Measurements from ENCODE around the gene PBX1.

Gene PBX1

DNA sequence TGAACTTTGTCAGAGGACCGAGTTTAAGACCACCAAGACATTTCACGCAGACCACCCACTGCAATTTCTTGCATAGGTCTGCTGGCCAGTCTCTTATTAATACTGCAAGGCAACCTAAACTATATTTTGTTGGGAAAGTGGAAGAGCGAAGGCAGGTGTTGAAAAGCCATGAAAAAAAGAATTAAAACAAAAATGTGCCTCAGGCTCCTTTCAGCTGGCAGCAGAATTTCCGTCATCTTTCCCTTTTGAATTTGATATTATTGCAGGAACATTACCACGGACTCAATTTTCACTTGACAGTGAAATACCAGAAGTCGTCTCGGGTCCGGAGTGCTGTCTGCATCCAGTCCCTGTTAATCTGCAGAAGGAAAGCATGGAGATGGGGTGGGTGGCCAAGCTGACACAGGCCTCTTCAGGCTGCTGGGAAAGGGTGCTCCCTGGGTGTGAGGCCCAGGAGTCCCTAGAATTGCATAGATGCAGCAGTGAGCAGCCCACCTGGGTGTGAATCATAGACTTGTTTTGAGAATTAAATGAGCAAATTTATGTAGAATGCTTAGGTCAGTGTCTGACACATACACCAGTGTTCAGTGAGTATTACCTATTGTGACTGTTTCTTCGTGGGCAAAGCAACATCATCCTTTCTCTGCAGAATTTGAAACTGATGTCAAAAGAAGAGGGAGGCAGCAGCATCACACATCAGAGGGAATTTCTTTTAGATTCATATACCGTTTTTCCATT lies 150.7 kb downstream of the PBX1 start:
- no peak for FAIRE-seq
- no peak for TF ChIP-seq PAX5 (IDR thresholded peaks at IDR 0.05; ENCODE audit: insufficient read depth, low read length, severe bottlenecking)
- TF ChIP-seq TAF1 (IDR thresholded peaks at IDR 0.05; ENCODE audit: low read depth, low read length) = no peak
- no peak for TF ChIP-seq POLR2A (IDR thresholded peaks at IDR 0.05; ENCODE audit: low read depth, low read length)
- no peak for TF ChIP-seq POU2F2 (IDR thresholded peaks at IDR 0.05; ENCODE audit: low read depth, low read length)
- no peak for TF ChIP-seq SPI1 (IDR thresholded peaks at IDR 0.05; ENCODE audit: low read depth, low read length)
- TF ChIP-seq POLR2AphosphoS5 (IDR thresholded peaks at IDR 0.05; ENCODE audit: low read depth, low read length) = no peak
- no peak for DNase-seq (ENCODE audit: insufficient read length, low spot score)

DNA sequence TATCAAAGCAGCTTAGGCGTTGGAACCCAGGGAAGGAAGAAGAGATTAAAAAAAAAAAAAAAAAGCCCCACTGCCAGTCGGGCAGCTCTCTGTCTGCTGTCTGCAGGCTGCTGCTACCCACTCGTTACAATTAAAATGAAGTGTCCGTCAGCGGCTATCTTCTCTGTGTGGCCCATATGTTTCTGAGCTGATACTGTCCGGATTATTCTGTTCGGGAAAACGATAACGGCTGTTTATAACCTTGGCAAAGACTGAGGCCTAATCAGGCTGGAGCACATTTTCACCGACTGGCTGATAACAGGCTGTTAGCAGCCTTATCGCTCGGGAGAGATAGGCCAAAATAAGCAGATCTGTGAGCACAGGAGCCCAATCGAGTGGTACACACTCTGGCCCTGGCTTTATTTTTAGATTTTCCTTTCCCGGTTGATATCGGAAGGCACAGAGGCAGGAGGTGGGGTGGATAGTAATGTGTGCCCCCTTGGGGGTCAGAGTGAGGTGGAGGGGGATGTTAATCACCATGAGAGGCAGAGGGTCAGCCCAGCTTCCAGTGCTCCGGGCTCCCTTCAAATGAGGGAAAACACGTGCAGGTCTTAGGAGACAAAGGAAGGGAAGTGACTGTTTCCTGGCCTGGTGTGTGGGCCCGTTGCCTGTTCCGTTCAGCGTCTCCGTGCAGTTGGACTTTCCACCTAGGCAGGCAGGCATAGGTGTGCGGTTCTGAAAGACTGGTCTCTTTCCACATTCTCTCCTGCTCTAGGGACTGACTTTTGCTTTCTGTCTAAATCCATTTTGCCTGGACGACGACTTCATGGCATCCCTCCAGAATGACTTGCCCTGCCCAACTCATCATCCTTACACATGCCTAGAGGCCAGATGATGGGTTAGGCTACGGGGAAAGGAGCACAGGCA lies 153.4 kb downstream of the PBX1 start:
- TF ChIP-seq TAF1 (IDR thresholded peaks at IDR 0.05; ENCODE audit: low read depth, low read length) = no peak
- TF ChIP-seq POU2F2 (IDR thresholded peaks at IDR 0.05; ENCODE audit: low read depth, low read length) = no peak
- no peak for TF ChIP-seq POLR2A (IDR thresholded peaks at IDR 0.05; ENCODE audit: low read depth, low read length)
- no peak for TF ChIP-seq POLR2AphosphoS5 (IDR thresholded peaks at IDR 0.05; ENCODE audit: low read depth, low read length)
- TF ChIP-seq SPI1 (IDR thresholded peaks at IDR 0.05; ENCODE audit: low read depth, low read length) = no peak
- TF ChIP-seq PAX5 (IDR thresholded peaks at IDR 0.05; ENCODE audit: insufficient read depth, low read length, severe bottlenecking) = no peak
- no peak for DNase-seq (ENCODE audit: insufficient read length, low spot score)
- FAIRE-seq = no peak

DNA sequence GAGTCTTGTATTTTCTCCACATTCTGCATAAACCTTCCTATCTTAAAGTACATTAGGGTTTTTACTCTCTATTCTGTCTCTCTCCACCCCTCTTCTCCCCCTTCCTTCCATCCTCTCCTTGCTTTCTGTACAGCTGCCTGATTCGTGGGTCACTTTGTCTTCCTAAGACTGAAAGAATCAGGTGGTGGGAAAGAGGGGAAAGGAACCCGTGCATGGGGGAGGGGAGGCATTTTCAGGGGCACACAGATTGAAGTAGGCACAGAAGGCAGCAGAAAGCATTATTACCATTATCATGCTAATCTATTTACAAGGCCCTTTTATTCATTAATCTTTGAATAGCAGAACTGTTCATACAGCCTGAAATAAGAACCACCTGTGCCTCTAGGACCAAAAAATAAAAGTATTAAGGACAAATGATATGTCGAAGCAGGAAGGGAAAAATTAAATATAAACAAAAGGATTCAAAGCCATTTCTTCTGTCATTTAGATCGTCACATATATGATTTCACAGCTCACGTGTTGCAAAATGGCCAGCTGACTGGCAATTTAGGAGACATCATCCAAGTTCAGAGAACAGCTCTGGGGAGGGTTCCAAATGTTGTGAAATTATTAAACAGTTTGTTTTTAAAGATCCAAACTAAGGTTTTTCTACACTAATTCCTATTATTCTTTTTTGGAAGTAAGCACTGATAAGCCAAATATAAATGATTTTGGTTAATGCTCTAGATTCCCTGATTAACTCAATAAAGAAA lies 154.6 kb downstream of the PBX1 start:
- FAIRE-seq = no peak
- no peak for DNase-seq (ENCODE audit: insufficient read length, low spot score)
- TF ChIP-seq PAX5 (IDR thresholded peaks at IDR 0.05; ENCODE audit: insufficient read depth, low read length, severe bottlenecking) = no peak
- no peak for TF ChIP-seq POLR2AphosphoS5 (IDR thresholded peaks at IDR 0.05; ENCODE audit: low read depth, low read length)
- TF ChIP-seq TAF1 (IDR thresholded peaks at IDR 0.05; ENCODE audit: low read depth, low read length) = no peak
- no peak for TF ChIP-seq POU2F2 (IDR thresholded peaks at IDR 0.05; ENCODE audit: low read depth, low read length)
- no peak for TF ChIP-seq SPI1 (IDR thresholded peaks at IDR 0.05; ENCODE audit: low read depth, low read length)
- no peak for TF ChIP-seq POLR2A (IDR thresholded peaks at IDR 0.05; ENCODE audit: low read depth, low read length)

DNA sequence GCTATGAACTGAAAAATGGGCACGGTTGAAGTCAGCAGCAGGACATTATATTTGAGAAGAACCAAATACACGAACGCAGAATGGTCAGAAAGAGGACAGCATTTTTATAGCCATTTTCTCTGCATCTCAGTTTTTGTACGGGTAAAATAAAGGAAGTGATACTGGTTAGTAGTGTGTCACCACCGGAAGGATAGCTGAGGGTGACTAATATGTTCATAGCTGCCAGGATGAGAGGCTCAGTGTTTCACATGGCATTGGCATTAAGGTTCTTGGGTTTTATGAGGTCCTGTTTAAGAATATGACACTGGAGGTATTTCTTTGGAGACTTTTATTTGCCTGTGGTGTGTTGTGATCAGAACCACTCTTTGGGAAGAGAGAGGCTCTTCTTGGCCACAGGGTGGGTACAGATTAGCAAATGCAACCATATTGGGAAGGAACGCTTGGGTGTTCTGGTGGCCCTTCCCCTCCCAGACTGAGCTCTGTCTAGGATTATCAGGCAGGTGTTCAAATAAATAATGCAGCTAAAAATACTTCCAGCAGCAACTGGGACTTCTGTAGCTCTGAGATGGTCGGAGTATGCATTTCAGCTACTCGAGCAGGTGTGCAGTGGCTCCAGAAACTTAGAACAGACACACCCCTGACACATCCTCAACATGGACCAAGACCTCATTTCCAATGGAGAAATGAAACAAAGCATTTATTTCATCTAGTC lies 158.2 kb downstream of the PBX1 start:
- TF ChIP-seq SPI1 (IDR thresholded peaks at IDR 0.05; ENCODE audit: low read depth, low read length) = peak; percentile 88
- TF ChIP-seq POLR2A (IDR thresholded peaks at IDR 0.05; ENCODE audit: low read depth, low read length) = no peak
- FAIRE-seq (no peak), DNase-seq (ENCODE audit: insufficient read length, low spot score) (no peak)

DNA sequence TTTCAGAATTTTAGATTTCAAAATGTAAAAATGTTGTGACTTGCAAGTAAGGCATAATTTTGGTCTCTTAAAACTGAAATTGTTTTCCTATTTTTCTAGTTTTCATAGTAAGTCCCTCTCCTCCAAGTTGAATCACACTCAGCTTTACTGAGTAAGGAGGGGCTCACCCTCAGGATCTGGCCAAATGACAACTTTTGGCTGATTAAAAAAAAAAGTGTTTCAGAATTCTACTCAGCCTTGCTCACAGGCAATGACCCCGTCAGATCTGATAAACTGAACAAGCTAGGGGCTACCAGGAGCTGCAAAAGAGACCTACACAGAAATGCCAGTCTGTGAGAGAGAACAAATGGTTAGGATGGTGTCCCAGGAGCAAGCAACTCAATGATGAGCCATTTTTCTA lies 159.8 kb downstream of the PBX1 start:
- no peak for TF ChIP-seq POU2F2 (IDR thresholded peaks at IDR 0.05; ENCODE audit: low read depth, low read length)
- TF ChIP-seq POLR2A (IDR thresholded peaks at IDR 0.05; ENCODE audit: low read depth, low read length) = no peak
- no peak for TF ChIP-seq SPI1 (IDR thresholded peaks at IDR 0.05; ENCODE audit: low read depth, low read length)
- TF ChIP-seq PAX5 (IDR thresholded peaks at IDR 0.05; ENCODE audit: insufficient read depth, low read length, severe bottlenecking) = no peak
- no peak for TF ChIP-seq POLR2AphosphoS5 (IDR thresholded peaks at IDR 0.05; ENCODE audit: low read depth, low read length)
- no peak for TF ChIP-seq TAF1 (IDR thresholded peaks at IDR 0.05; ENCODE audit: low read depth, low read length)
- DNase-seq (ENCODE audit: insufficient read length, low spot score) (no peak), FAIRE-seq (no peak)

DNA sequence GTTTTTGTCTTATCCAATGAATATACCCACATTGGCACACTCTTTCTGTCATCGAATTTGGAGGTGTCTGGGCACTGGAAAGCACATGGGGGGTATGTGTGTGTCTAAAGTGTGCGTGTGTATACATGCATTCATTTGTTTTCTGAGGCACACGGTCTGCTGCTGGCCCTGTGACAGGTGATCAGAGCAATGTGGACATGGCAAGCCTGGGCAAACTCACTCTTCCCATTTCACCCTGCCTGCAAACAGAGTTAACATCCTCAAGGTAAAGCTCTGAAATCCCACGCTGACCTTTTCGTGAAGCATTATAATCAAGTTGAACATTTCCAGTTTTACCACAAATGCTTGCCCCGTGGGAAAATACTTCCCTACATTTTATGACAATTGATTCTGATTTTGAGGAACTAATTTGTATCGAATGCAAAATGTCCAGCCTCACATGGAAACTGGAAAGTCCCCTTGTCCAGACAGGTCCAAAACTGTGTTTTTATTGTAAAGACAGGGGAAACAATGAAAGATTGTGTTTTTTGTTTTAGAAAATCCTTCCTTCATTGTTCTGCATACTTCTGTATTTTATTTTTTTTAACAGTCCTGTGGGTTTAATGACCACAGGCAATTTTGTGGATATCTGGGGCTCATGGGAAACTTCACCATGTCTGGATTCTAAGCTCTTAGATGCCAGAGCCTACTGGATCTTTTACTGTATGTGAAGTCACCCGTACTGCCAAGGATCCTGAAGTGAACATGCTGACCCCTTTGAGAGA lies 160.9 kb downstream of the PBX1 start:
- TF ChIP-seq PAX5 (IDR thresholded peaks at IDR 0.05; ENCODE audit: insufficient read depth, low read length, severe bottlenecking) (no peak), POLR2AphosphoS5 (IDR thresholded peaks at IDR 0.05; ENCODE audit: low read depth, low read length) (no peak), POU2F2 (IDR thresholded peaks at IDR 0.05; ENCODE audit: low read depth, low read length) (no peak), POLR2A (IDR thresholded peaks at IDR 0.05; ENCODE audit: low read depth, low read length) (no peak), TAF1 (IDR thresholded peaks at IDR 0.05; ENCODE audit: low read depth, low read length) (no peak), SPI1 (IDR thresholded peaks at IDR 0.05; ENCODE audit: low read depth, low read length) (no peak)
- no peak for FAIRE-seq
- no peak for DNase-seq (ENCODE audit: insufficient read length, low spot score)

DNA sequence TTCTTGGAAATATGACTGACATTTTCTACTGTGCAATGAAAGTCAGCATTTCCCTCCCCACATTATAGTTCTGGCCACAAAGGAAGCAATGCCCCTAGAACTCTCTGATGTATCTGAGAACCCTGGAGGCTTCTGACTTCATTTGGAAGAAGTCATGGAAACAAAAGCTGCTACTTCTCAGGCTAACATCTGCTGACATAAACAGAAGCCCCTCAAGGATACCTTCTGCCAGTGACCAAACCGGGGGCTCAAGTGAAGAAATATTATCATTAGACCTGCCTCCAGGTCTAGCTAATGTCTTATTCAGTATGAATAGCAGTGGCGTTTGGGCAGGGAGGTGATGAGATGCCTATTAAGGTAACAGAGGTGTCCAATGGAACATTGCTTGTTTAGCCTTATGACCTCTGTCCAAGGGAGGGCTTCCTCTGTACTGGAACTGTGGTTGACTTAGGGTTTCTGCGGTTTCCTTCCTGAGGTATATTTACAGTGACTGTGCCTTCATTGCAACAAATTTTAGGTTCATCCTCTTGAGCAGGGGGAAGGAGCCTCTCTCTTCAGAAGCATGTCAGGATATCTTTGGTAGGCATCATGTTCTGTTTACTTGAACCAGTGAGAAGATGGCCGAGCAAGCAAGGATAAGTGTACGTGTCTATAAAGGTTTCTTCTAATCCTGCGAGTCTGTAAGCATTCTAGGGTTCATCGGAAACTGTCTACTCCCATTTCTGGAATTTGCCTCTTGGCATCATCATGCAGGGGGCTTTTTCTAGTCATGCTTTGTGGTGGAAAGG lies 161.7 kb downstream of the PBX1 start:
- no peak for DNase-seq (ENCODE audit: insufficient read length, low spot score)
- FAIRE-seq = no peak
- TF ChIP-seq POLR2AphosphoS5 (IDR thresholded peaks at IDR 0.05; ENCODE audit: low read depth, low read length) (no peak), SPI1 (IDR thresholded peaks at IDR 0.05; ENCODE audit: low read depth, low read length) (no peak), TAF1 (IDR thresholded peaks at IDR 0.05; ENCODE audit: low read depth, low read length) (no peak)

DNA sequence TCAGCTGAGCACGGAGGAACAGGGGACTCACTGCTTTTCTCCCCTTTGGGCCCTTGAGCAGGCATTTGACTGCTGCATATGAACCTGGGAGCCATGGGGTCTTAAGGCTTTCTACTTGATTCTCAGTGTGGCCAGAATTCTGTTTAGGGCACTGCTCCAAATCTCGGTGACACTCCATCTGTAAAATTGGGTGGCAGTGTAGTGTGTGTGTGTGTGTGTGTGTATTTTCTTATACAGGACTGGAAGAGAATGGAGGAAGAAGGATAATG lies 162.2 kb downstream of the PBX1 start:
- FAIRE-seq (no peak), DNase-seq (ENCODE audit: insufficient read length, low spot score) (no peak)
- TF ChIP-seq POLR2A (IDR thresholded peaks at IDR 0.05; ENCODE audit: low read depth, low read length) = no peak
- no peak for TF ChIP-seq SPI1 (IDR thresholded peaks at IDR 0.05; ENCODE audit: low read depth, low read length)
- no peak for TF ChIP-seq POU2F2 (IDR thresholded peaks at IDR 0.05; ENCODE audit: low read depth, low read length)
- no peak for TF ChIP-seq POLR2AphosphoS5 (IDR thresholded peaks at IDR 0.05; ENCODE audit: low read depth, low read length)
- TF ChIP-seq TAF1 (IDR thresholded peaks at IDR 0.05; ENCODE audit: low read depth, low read length) = no peak
- no peak for TF ChIP-seq PAX5 (IDR thresholded peaks at IDR 0.05; ENCODE audit: insufficient read depth, low read length, severe bottlenecking)

Data from GM12891 (cell line).